NCI-H1694 treated with DMSO at 0.1 percent for 48 hours (cell line): Measurements from ENCODE around the gene MYO15A.

Experiments
- DNase-seq: peaks from one replicate; lab custom pipeline; 2025; lab: John Stamatoyannopoulos, UW

MYO15A gene

GRCh38 chr17:18158022-18158600 is 49.6 kb downstream of the MYO15A start:
- DNase-seq: no peak

GRCh38 chr17:18159551-18160120 is 51.1 kb downstream of the MYO15A start:
- DNase-seq: no peak

- DNase-seq: no peak
Measured at GRCh38 chr17:18160128-18160856, 51.7 kb downstream of the MYO15A start.

- DNase-seq: no peak
Measured at GRCh38 chr17:18161207-18162145, 52.9 kb downstream of the MYO15A start.

GRCh38 chr17:18163547-18163946 is 55.0 kb downstream of the MYO15A start:
- no peak for DNase-seq

GRCh38 chr17:18166894-18167293 is 58.3 kb downstream of the MYO15A start:
- DNase-seq: no peak

GRCh38 chr17:18167421-18167820 is 58.9 kb downstream of the MYO15A start:
- no peak for DNase-seq

GRCh38 chr17:18172531-18173278 is 64.1 kb downstream of the MYO15A start:
- DNase-seq: peak; percentile 95

GRCh38 chr17:18173740-18174139 is 65.2 kb downstream of the MYO15A start:
- no peak for DNase-seq

GRCh38 chr17:18176176-18176575 is 67.6 kb downstream of the MYO15A start:
- no peak for DNase-seq

- no peak for DNase-seq
Measured at GRCh38 chr17:18177133-18177532, 68.6 kb downstream of the MYO15A start.

- DNase-seq: no peak
Measured at GRCh38 chr17:18177722-18178121, 69.2 kb downstream of the MYO15A start.

GRCh38 chr17:18179196-18179595 is 70.6 kb downstream of the MYO15A start:
- no peak for DNase-seq

- no peak for DNase-seq
Measured at GRCh38 chr17:18179804-18180203, 71.2 kb downstream of the MYO15A start.

- DNase-seq: no peak
Measured at GRCh38 chr17:18181358-18181757, 72.8 kb downstream of the MYO15A start.

GRCh38 chr17:18182110-18182977 is 73.8 kb downstream of the MYO15A start:
- no peak for DNase-seq

- no peak for DNase-seq
Measured at GRCh38 chr17:18182978-18183333, 74.4 kb downstream of the MYO15A start.

GRCh38 chr17:18183334-18184142 is 75.0 kb downstream of the MYO15A start, which contains the start of gene ALKBH5:
TSS of gene ALKBH5 (plus strand) at chr17:18183828. CDS start at chr17:18184244, 416 bp downstream.
- DNase-seq: peak; percentile 99

GRCh38 chr17:18184143-18185031 is 75.8 kb downstream of the MYO15A start:
- no peak for DNase-seq
